ENCODE results near the gene CAST.

The CAST gene

GRCh38 chr5:96755851-96756250 is 93.7 kb downstream of the CAST start:
- no peak overlapping the region for H3K4me3 ChIP-seq (ENCODE audit: low read length)
- no peak for TF ChIP-seq CTCF (IDR thresholded peaks at IDR 0.05; ENCODE audit: insufficient read depth, low read depth, low read length, missing control alignments)
- no peak for DNase-seq (ENCODE audit: low read depth)

DNA sequence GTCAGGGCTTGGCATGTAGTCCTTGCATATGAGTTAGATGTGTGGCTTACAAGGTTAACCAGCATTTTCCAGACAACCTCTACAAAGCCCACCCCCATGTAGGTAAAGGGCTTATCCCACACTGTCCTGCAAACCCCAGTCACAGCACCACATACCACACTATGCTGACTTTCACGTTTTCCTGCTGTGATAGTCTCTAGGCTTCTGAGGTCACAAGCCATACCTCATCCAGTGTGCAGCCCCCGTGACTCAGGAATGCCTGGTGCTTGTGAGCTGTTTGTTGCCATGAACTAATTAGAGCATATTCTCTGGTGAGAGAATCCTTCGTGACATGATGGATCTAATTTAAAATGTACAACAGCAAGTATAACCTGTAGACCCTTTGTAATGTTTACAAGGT is 94.8 kb downstream of the CAST start:
- TF ChIP-seq CTCF (IDR thresholded peaks at IDR 0.05; ENCODE audit: insufficient read depth, low read depth, low read length, missing control alignments): no peak
- no peak for DNase-seq (ENCODE audit: low read depth)
- H3K4me3 ChIP-seq (ENCODE audit: low read length): no peak overlapping the region

DNA sequence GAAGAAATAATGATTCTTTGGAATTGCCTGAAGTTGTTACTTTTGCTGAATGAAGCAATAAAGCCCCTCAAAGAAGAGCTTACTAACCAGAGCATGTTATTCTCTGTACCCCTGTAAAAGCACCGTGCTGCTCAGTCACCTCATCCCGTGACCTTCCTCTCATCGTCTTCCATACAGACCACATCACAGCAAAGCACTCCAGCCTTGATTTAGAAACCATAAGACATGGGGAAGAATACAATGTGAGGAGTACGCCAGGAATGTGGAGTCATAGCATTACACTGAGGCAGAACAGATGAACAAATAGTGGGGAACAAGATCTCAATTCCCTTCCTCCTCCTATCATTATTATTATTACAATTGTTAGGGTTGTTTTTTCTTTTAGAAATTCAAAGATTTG is 96.4 kb downstream of the CAST start:
- no peak overlapping the region for H3K4me3 ChIP-seq (ENCODE audit: low read length)
- no peak for TF ChIP-seq CTCF (IDR thresholded peaks at IDR 0.05; ENCODE audit: insufficient read depth, low read depth, low read length, missing control alignments)

DNA sequence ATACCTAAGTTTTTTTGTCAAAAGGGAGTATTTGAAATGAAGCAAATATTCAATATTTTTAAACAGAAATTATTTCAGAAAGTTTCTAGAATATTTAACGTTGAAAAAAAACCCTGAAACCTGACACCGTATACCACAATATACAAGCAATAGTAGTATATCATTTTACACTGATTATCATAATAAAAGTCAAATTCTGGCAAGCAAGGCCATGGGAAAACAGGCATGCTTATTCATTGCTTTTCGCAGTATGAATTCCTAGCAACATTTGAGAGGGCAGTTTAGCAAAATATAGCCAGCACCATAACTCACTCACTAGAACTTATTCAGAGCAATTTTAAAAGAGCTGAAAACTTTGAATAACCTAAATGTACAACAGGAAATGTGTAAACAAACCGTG is 99.4 kb downstream of the CAST start:
- H3K4me3 ChIP-seq (ENCODE audit: low read length): no peak overlapping the region
- TF ChIP-seq CTCF (IDR thresholded peaks at IDR 0.05; ENCODE audit: insufficient read depth, low read depth, low read length, missing control alignments): no peak

More for the DNA sequence above, 96.4 kb downstream of the CAST start:
- no peak for DNase-seq (ENCODE audit: low read depth)

GRCh38 chr5:96763026-96763425 is 100.8 kb downstream of the CAST start:
- H3K4me3 ChIP-seq (ENCODE audit: low read length): no peak overlapping the region
- no peak for TF ChIP-seq CTCF (IDR thresholded peaks at IDR 0.05; ENCODE audit: insufficient read depth, low read depth, low read length, missing control alignments)
- no peak for DNase-seq (ENCODE audit: low read depth)

More for the DNA sequence above, 99.4 kb downstream of the CAST start:
- DNase-seq (ENCODE audit: low read depth): no peak

- no peak for TF ChIP-seq CTCF (IDR thresholded peaks at IDR 0.05; ENCODE audit: insufficient read depth, low read depth, low read length, missing control alignments)
- H3K4me3 ChIP-seq (ENCODE audit: low read length): no peak overlapping the region
Measured at GRCh38 chr5:96765043-96765442, 102.9 kb downstream of the CAST start.

GRCh38 chr5:96768708-96769251 is 106.6 kb downstream of the CAST start:
- TF ChIP-seq CTCF (IDR thresholded peaks at IDR 0.05; ENCODE audit: insufficient read depth, low read depth, low read length, missing control alignments): no peak
- no peak overlapping the region for H3K4me3 ChIP-seq (ENCODE audit: low read length)
- DNase-seq (ENCODE audit: low read depth): no peak

More at GRCh38 chr5:96765043-96765442, 102.9 kb downstream of the CAST start:
- no peak for DNase-seq (ENCODE audit: low read depth)
